ENCODE results near the gene ACSS1. TPM values are rescaled to one million over a fixed set of nuclear protein-coding genes. Genes with fewer than 3 reads are reported as not detected.

The ACSS1 gene
- total RNA-seq, 2 experiments from 2014 or later = 17.5 to 18.2 TPM

DNA sequence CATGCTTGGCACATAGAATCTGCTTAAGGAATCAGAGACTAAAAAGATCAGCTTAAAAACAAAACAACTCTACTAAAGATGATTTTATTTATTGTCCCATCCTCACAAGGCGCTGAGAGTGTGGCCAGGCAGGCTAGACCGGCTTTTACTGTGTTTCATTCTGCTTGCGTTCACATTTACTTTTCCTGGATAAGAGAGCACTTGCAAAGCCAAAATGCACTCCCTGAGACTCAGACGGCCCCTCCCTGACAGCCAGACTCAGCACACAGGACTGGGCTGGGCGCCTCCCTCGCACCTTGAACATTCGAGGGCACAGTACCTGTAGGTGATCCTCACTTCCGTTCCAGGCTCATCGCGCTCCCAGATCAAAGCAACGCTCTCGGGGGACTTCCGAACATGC, 10.2 kb downstream of the ACSS1 start:
- POLR2A ChIA-PET = no interaction called here
- CTCF ChIA-PET = interaction anchor here (1.3 kb wide), 1 partner anchor 131 kb away, joined by 3 read pairs; no protein-coding TSS in a partner anchor
- DNase-seq = no peak

DNA sequence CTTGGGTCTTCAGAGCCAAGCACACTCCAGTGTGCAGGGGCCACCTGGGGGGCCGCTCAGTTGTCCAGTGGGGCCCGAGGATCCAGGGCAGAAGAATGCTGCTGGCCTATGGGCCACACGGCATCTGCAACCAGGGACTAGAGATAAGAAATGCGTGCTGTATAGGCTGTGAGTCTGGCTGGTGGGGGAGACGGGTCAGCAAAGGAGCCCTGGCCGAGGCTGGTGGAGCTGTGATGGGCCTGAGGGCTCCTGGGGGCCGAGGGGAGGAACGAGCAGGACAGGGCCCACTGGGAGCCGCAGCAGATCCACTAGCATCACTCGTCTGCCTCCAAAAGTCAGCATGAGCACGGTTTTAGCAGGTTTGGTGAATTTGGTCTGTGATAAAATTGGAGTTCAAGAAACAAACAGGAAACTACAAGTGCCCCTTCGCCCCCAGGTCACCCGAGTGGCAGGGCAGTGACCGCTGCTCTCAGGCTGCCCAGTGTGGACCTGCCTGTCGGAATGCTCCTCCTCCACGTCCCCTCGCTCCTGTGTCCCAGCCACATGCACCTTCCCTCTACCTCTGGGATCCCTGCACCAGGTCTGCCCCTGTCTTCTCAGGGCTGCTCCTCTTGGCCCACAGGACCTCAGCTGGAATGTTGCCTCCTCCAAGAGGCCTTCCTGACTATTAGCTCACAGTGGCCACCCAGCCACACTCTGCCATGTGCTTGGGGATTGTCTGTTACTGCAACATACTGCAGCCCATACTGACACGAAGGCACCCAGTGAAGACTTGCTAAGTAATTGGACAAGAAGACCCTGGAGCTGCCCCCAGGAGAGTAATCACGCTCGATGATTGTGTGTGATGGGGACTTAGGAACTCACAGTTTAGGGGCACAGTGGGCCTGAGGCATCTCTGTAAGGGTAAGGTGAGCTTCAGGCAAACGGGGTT, 10.9 kb downstream of the ACSS1 start:
- Mint-ChIP-seq H3K36me3 (ENCODE audit: low read depth) (no peaks in the 10 kb centered on the region), H3K4me3 (no peak overlapping the region), H3K9me3 (no peaks in the 10 kb centered on the region), H3K27ac (no peak overlapping the region), H3K4me1 (ENCODE audit: low read depth) (peaks cover 23% of the 10 kb centered on the region), H3K27me3 (no peaks in the 10 kb centered on the region)
- no peak for DNase-seq
- intact Hi-C loops (cut with micrococcal nuclease) = no loop called here
- no peak for ATAC-seq
- CTCF ChIA-PET = interaction anchor here (1.3 kb wide), 1 partner anchor 132 kb away, joined by 3 read pairs; no protein-coding TSS in a partner anchor
- TF ChIP-seq CTCF (IDR thresholded peaks at IDR 0.05) = no peak
- POLR2A ChIA-PET = interaction anchor here (0.9 to 1.3 kb wide), 2 partner anchors 9 to 26 kb away, joined by 3 read pairs; no protein-coding TSS in a partner anchor

More for the DNA sequence above, 10.2 kb downstream of the ACSS1 start:
- TF ChIP-seq CTCF (IDR thresholded peaks at IDR 0.05) = no peak
- H3K27me3 Mint-ChIP-seq = no peaks in the 10 kb centered on the region
- no peaks in the 10 kb centered on the region for H3K9me3 Mint-ChIP-seq
- H3K4me3 Mint-ChIP-seq = no peak overlapping the region
- intact Hi-C loops (cut with micrococcal nuclease) = no loop called here
- peaks cover 22% of the 10 kb centered on the region for H3K4me1 Mint-ChIP-seq (ENCODE audit: low read depth)
- no peak for ATAC-seq
- no peak overlapping the region for H3K27ac Mint-ChIP-seq
- H3K36me3 Mint-ChIP-seq (ENCODE audit: low read depth) = no peaks in the 10 kb centered on the region

GRCh38 chr20:25046181-25046641, 11.7 kb downstream of the ACSS1 start:
- no peak for TF ChIP-seq CTCF (IDR thresholded peaks at IDR 0.05)
- CTCF ChIA-PET = interaction anchor here (1.1 to 1.3 kb wide), 2 partner anchors 13 to 133 kb away, joined by 3 read pairs; no protein-coding TSS in a partner anchor
- Mint-ChIP-seq H3K27me3 (no peaks in the 10 kb centered on the region), H3K9me3 (no peaks in the 10 kb centered on the region), H3K36me3 (ENCODE audit: low read depth) (no peaks in the 10 kb centered on the region), H3K4me3 (no peak overlapping the region), H3K27ac (no peak overlapping the region), H3K4me1 (ENCODE audit: low read depth) (peaks cover 31% of the 10 kb centered on the region)
- DNase-seq (no peak), ATAC-seq (no peak)
- POLR2A ChIA-PET = interaction anchor here (0.9 to 1.3 kb wide), 2 partner anchors 9 to 26 kb away, joined by 3 read pairs; no protein-coding TSS in a partner anchor
- intact Hi-C loops (cut with micrococcal nuclease) = no loop called here

GRCh38 chr20:25045343-25045712, 12.6 kb downstream of the ACSS1 start:
- intact Hi-C loops (cut with micrococcal nuclease) = no loop called here
- H3K27me3 Mint-ChIP-seq = no peaks in the 10 kb centered on the region
- TF ChIP-seq CTCF (IDR thresholded peaks at IDR 0.05) = no peak
- no peaks in the 10 kb centered on the region for H3K9me3 Mint-ChIP-seq
- H3K4me3 Mint-ChIP-seq = no peak overlapping the region
- ATAC-seq = no peak
- peak overlapping the region; percentile 42 for H3K27ac Mint-ChIP-seq
- ChIA-PET CTCF (interaction anchor here (1.0 to 1.1 kb wide), 3 partner anchors 9 to 45 kb away, joined by 3 to 4 read pairs (median 3); no protein-coding TSS in a partner anchor), POLR2A (interaction anchor here (1.3 kb wide), 2 partner anchors 10 to 12 kb away, joined by 3 read pairs; no protein-coding TSS in a partner anchor)
- no peaks in the 10 kb centered on the region for H3K36me3 Mint-ChIP-seq (ENCODE audit: low read depth)
- peaks cover 31% of the 10 kb centered on the region for H3K4me1 Mint-ChIP-seq (ENCODE audit: low read depth)
- no peak for DNase-seq

Data from activated CD8-positive, alpha-beta T cell treated with anti-CD3 and anti-CD28 coated beads for 36 hours (primary cell).